T-helper 2 cell treated with Interferon-gamma antibody and Interleukin-4, amounts not matched to agents 5 μg/mL and 100 μg/mL, for 36 hours (primary cell): Measurements from ENCODE around the gene PLD1.
"Not testable (repeated sequence)": the region's sequence is repeated elsewhere in the genome, so short reads cannot be mapped to it uniquely, and the experiment has no call there.

Source experiments
- DNase-seq: peaks from one replicate; pipeline ENCODE4 v3.0.0; 2021; ENCODE audit warnings: low spot score
- H3K27ac Mint-ChIP-seq: one replicate; pipeline ENCODE4 v1.8.0; 2021; ENCODE audit warnings: mild to moderate bottlenecking, mixed read lengths
- H3K27me3 Mint-ChIP-seq: one replicate; pipeline ENCODE4 v1.8.0; 2021; ENCODE audit warnings: low read depth, mixed read lengths
- H3K36me3 Mint-ChIP-seq: one replicate; pipeline ENCODE4 v1.8.0; 2021; ENCODE audit warnings: low read depth, mixed read lengths
- H3K4me1 Mint-ChIP-seq: one replicate; pipeline ENCODE4 v1.8.0; 2021; ENCODE audit warnings: low read depth, mixed read lengths
- H3K4me3 Mint-ChIP-seq: one replicate; pipeline ENCODE4 v1.8.0; 2022; ENCODE audit warnings: mild to moderate bottlenecking, moderate library complexity, mixed read lengths
- H3K9me3 Mint-ChIP-seq: one replicate; pipeline ENCODE4 v1.8.0; 2021; ENCODE audit warnings: mixed read lengths

Gene PLD1

DNA sequence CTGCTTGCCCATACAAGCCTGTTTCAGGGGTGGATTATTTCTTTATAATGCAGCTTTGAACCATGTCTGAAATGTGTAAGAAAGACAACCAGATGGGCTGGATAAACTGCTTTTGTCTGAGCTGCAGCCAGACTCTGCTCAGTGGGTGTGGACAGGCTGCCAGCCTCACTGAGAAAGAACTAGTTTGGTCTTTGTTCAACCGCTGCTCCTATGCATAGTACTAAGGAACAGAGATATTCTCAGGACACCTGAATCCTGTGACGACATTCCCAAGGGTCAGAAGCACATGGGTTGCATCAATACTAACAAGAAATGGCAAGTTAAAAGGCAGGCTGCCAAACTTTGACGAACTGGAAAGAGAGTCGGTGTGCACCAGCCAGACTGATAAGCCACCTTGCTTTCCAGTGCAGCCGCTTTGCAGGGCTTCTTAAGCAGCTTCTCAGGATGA, 57.2 kb downstream of the PLD1 start:
- Mint-ChIP-seq H3K9me3 (no peaks in the 10 kb centered on the region), H3K36me3 (no peaks in the 10 kb centered on the region), H3K27ac (no peak overlapping the region), H3K27me3 (peaks cover 30% of the 10 kb centered on the region), H3K4me3 (no peak overlapping the region), H3K4me1 (no peaks in the 10 kb centered on the region)
- no peak for DNase-seq

DNA sequence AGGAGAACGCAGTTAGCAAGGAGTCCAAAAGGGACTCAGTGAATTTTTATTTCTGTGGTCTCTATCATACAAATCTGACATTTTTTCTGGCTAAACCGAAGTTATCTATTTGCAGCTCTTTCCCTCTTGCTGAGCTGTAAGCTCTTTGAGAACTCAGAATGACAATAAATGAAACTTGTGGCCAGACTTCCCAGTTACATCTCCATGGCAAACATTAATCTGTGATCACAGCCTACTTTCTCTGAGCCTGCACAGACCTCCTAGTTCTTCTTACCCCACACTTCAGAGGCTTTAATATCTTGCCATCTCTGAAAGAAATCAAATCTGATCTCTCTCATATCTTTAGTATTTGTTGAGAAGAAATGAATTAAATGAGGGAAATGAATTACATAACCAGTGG, 58.0 kb downstream of the PLD1 start:
- H3K4me3 Mint-ChIP-seq = no peak overlapping the region
- DNase-seq = no peak
- peaks cover 29% of the 10 kb centered on the region for H3K27me3 Mint-ChIP-seq
- H3K36me3 Mint-ChIP-seq = no peaks in the 10 kb centered on the region
- no peaks in the 10 kb centered on the region for H3K4me1 Mint-ChIP-seq
- H3K9me3 Mint-ChIP-seq = no peaks in the 10 kb centered on the region
- no peak overlapping the region for H3K27ac Mint-ChIP-seq

DNA sequence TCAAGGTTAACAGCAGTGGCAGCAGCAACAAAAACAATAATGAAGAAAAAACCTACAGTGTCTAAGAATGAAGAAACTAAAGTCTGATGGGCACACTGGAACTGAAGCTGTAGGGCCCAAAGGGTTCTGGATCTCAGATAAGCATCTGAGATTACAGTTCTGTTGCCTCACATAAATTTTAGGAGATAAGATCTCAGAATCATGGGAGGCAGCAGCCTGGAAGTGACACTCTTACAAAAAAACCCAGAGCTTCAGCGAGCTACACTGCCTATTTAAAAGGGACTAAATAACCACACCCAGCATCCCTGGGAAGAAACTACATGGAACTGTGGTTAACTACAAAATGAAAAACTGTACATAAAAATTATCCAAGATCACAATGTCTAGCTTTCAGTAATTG, 61.2 kb downstream of the PLD1 start:
- no peak for DNase-seq
- no peak overlapping the region for H3K27ac Mint-ChIP-seq
- no peaks in the 10 kb centered on the region for H3K4me1 Mint-ChIP-seq
- no peaks in the 10 kb centered on the region for H3K36me3 Mint-ChIP-seq
- H3K4me3 Mint-ChIP-seq = no peak overlapping the region
- no peaks in the 10 kb centered on the region for H3K9me3 Mint-ChIP-seq
- H3K27me3 Mint-ChIP-seq = peaks cover 39% of the 10 kb centered on the region

DNA sequence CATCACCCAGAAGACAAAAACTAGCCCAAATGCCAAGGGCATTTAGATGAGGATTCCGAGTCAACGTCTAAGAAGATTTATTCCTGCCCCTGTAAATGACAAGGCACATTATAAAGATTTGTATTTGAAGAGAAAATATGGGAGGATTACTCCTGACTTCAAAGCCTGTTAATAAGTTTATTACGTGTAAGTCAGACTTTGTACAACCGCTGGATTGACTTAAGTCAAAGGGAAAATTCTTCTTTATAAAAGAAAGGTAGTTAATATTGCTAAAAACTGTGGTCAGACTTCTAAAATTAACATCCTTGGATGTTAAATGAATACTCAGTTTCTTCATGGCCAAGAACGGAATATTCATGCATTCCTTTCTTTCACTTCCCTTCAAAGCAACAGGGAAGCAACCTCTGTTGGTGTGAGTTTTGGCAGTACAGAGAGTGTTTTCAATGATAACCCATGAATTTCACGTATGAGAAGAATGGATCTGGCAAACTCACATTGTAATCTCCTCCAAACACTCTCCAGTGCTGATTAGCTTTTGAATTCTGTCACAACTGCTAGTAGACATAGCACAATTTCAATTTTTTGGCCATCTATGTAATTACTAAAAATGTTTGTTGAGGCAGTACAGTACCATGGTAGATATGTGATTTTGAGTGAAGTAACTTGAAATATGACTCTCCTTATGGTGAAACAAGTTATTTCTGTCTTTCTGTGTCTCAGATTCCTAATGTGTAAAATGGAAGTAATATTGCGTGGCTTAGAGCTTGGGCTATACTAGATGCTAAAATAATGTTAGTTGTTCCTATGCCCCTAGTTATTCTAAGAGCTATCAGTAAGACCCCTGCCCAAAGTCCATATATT, 62.0 kb downstream of the PLD1 start:
- H3K27me3 Mint-ChIP-seq = peaks cover 44% of the 10 kb centered on the region

DNA sequence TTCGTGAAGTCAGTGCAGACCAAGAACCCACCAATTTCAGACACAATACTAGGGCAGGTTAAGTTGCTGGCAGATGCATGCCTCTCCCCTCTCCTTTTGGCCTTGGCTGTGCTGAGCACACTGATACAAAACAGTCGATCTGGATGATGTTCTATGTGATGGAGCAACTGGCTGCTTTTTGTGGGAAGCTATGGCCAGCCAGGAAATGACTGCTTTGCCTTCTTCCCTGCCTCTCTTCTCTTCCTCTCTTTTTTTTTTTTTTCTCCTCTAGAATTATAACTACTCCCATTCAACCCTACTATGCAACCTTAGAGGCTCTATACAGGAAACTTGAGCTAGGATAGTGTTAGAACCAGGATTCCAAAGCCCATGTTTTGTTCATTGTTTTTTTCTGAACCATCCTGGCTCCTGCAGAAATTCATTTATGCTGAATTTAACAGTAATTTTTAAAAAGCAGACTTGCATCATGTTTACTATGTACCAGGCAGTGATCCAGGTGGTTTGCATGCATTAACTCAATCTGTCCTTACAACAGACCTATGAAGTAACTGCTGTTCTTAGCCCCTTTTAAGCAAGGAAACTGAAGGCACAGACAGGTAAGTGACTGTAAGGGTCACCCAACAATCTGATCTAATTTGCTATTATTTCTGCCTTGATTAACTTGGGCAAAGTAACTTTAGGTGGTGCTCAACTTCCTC, 62.9 kb downstream of the PLD1 start:
- H3K36me3 Mint-ChIP-seq = no peaks in the 10 kb centered on the region
- peaks cover 46% of the 10 kb centered on the region for H3K27me3 Mint-ChIP-seq
- H3K4me3 Mint-ChIP-seq = no peak overlapping the region
- no peaks in the 10 kb centered on the region for H3K9me3 Mint-ChIP-seq
- no peak overlapping the region for H3K27ac Mint-ChIP-seq
- no peaks in the 10 kb centered on the region for H3K4me1 Mint-ChIP-seq
- DNase-seq = no peak

More for the DNA sequence above, 62.0 kb downstream of the PLD1 start:
- H3K27ac Mint-ChIP-seq = no peak overlapping the region
- no peaks in the 10 kb centered on the region for H3K9me3 Mint-ChIP-seq
- H3K4me3 Mint-ChIP-seq = no peak overlapping the region
- no peaks in the 10 kb centered on the region for H3K4me1 Mint-ChIP-seq
- H3K36me3 Mint-ChIP-seq = no peaks in the 10 kb centered on the region
- DNase-seq = no peak

DNA sequence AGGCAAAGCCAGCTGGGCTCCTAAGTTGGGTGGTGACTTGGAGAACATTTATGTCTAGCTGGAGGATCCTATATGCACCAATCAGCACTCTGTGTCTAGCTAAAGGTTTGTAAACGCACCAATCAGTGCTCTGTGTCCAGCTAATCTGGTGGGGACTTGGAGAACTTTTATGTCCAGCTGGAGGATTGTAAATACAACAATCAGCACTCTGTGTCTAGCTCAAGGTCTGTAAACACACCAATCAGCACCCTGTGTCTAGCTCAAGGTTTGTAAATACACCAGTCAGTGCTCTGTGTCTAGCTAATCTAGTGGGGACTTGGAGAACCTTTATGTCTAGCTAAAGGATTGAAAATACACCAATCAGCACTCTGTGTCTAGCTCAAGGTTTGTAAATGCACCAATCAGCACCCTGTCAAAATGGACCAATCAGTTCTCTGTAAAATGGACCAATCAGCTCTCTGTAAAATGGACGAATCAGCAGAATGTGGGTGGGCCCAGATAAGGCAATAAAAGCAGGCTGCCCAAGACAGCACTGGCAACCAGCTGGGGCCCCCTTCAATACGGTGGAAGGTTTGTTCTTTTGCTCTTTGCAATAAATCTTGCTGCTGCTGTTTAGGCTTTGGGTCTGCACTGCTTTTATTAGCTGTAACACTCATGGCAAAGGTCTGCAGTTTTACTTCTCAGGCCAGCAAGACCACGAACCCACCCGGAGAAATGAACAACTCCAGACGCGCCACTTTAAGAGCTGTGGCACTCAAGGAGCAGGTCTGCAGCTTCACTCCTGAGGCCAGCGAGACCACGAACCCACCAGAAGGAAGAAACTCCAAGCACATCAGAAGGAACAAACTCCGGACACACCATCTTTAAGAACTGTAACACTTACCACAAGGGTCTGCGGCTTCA, 63.7 kb downstream of the PLD1 start:
- H3K27me3 Mint-ChIP-seq = peaks cover 44% of the 10 kb centered on the region
- not testable (repeated sequence) for H3K27ac Mint-ChIP-seq, H3K36me3 Mint-ChIP-seq, H3K9me3 Mint-ChIP-seq, H3K4me3 Mint-ChIP-seq, H3K4me1 Mint-ChIP-seq, DNase-seq

DNA sequence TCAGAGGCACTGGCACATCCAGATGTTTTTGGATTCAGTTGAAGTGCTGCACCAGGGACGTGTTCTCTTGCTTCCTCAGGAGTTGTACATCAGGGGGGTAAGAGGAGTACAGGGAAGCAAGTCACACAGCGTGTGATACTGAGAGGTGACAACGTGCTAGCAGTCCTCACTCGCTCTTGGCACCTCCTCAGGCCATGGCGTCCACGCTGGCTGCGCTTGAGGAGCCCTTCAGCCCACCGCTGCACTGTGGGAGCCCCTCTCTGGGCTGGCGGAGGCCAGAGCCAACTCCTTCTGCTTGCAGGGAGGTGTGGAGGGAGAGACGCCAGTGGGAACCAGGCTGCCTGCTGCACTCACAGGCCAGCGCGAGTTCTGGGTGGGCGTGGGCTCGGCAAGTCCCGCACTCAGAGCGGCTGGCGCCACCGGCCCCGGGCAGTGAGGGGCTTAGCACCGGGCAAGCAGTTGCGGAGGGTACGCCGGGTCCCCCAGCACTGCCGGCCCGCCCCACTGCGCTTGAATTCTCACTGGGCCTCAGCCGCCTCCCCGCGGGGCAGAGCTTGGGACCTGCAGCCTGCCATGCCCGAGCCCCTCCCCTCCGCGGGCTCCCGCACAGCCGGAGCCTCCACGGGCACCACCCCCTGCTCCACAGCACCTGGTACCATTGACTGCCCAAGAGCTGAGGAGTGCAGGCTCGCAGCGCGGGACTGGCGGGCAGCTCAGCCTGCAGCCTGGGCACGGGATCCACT, 64.5 kb downstream of the PLD1 start:
- Mint-ChIP-seq H3K4me3 (no peak overlapping the region), H3K27me3 (peaks cover 44% of the 10 kb centered on the region), H3K36me3 (no peaks in the 10 kb centered on the region), H3K27ac (no peak overlapping the region), H3K9me3 (no peaks in the 10 kb centered on the region), H3K4me1 (no peaks in the 10 kb centered on the region)
- DNase-seq = no peak

DNA sequence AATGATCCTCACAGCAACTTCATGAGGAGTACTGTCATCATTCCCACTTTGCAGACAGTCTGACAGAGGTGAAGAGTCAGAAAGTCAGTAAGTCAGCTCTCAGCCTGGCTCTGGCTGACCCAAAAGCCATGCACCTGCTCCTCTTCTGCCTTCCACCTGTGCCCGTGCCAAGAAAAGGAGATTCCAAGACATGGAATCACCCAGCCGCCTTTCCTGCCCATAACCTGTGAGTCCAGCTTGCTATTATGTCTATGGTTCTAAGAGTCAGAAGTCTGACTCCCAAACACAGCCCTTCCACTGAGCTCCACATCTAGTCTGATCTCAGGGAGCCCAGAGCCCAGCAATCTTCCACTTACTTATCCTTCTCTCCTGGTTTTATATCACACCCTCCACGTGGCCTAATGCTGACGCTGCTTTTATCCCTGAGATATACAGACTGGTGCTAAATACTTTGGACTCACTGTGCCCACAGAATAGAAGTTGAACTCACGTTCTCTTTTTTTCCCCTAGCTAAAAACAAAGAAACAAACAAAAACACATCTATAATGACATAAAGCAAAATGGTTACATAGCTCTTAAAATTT, 66.0 kb downstream of the PLD1 start:
- no peak overlapping the region for H3K27ac Mint-ChIP-seq
- H3K4me3 Mint-ChIP-seq = no peak overlapping the region
- H3K9me3 Mint-ChIP-seq = no peaks in the 10 kb centered on the region
- no peak for DNase-seq
- H3K27me3 Mint-ChIP-seq = peaks cover 38% of the 10 kb centered on the region
- H3K36me3 Mint-ChIP-seq = no peaks in the 10 kb centered on the region
- H3K4me1 Mint-ChIP-seq = no peaks in the 10 kb centered on the region

DNA sequence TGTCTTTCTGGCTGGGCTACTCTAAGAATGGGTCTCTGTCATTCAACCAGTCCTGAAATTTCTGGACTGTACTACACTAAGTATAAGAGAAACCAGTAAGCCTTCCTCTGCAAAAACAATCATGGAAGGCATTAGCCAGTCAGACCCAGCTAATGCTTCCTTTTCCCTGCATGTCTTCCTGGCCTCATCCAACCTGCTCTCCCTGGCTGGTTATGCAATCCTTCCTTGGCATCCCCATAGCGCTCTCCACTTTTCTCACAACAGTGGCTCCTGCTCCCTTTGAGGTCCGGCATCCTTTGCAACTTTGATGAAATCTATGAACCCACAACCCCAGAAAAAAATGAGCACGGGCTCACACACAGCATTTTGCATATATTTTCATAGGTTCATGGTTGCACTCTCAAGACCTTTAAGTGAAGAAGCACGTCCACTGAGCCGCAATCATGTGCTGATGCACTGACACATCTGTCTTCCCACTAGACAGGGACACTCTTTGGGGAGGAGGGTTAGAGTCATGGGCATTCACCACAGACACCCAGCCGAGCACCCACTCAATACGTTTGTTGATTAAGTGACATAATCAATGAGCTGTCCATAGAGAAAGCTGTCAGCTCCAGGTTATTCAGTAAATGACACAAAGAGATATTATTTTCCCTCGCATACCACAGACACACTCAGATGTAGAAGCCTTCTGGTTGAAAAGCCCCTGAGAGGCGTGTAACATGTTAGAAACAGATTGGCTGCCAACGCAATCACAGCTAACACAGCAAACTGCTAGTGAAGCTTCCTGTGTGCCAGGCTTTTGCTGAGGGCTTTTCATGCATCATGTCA, 66.7 kb downstream of the PLD1 start:
- Mint-ChIP-seq H3K4me3 (no peak overlapping the region), H3K27me3 (peaks cover 38% of the 10 kb centered on the region), H3K36me3 (no peaks in the 10 kb centered on the region)

DNA sequence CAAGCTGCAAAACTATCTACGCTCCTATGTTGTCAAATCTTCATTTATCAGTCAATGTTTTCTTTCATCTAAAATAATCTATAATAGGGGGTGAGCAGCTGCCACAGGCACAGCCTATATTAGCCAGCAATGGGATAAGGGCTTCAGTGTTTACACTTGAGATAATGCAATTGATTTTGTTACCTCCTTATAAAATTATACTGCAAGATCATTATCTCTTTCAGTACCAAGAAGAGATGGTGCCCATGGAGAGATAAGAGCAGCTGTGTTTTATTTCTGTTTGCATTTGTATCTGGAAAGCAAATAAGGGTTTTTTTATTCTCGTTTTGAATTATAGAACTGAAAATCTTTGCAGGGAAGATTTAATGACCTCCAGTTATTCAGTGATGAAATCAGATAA, 68.9 kb downstream of the PLD1 start:
- no peak for DNase-seq
- Mint-ChIP-seq H3K4me3 (no peak overlapping the region), H3K36me3 (no peaks in the 10 kb centered on the region), H3K27ac (no peak overlapping the region), H3K9me3 (no peaks in the 10 kb centered on the region), H3K4me1 (no peaks in the 10 kb centered on the region), H3K27me3 (peaks cover 27% of the 10 kb centered on the region)

More for the DNA sequence above, 66.7 kb downstream of the PLD1 start:
- no peak for DNase-seq
- Mint-ChIP-seq H3K27ac (no peak overlapping the region), H3K9me3 (no peaks in the 10 kb centered on the region), H3K4me1 (no peaks in the 10 kb centered on the region)

DNA sequence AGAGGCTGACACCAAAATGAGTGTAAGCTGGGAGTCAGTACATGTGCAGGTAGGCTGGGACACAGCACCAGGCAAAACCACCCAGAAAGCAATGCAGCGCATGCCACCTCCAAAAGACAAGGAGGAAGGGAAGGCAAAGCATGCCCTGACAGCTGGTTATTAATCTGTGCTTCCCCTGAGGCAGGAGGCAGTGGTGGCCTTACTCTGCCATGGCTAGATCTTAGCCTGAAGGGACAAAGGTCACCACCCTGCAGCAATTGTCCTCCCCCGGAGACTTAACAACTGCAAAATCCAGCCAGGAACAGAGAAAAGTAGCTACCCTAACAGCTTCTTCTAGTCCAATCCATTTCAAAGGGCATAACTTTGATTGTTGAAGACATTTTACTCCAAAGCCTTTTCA, 73.7 kb downstream of the PLD1 start:
- Mint-ChIP-seq H3K4me3 (no peak overlapping the region), H3K9me3 (no peaks in the 10 kb centered on the region), H3K4me1 (no peaks in the 10 kb centered on the region), H3K36me3 (no peaks in the 10 kb centered on the region), H3K27ac (no peak overlapping the region), H3K27me3 (peaks cover 14% of the 10 kb centered on the region)
- DNase-seq = no peak

DNA sequence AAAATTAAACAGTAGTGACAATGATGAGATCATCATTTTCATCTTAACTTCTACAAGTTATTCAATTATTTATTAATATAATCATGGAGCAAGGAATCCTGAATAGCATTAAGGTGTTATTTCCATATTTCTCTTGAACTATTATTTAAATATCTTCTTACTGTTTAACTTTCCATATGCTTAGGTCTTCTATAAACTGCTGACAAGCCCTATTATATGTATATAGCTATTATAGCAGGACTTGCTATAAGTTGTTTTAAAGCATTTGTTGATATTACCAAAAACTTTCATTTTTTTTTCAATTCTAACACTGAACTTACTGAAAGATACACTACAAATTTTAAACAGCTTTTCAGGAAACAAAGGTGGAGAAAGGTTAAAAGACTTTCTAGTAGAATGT, 76.7 kb downstream of the PLD1 start:
- Mint-ChIP-seq H3K4me3 (no peak overlapping the region), H3K27ac (no peak overlapping the region), H3K9me3 (no peaks in the 10 kb centered on the region), H3K27me3 (peaks cover 10% of the 10 kb centered on the region), H3K36me3 (no peaks in the 10 kb centered on the region), H3K4me1 (no peaks in the 10 kb centered on the region)
- DNase-seq = no peak
